ENCODE results near the gene PMVK. TPM values are rescaled to one million over a fixed set of nuclear protein-coding genes. Genes with fewer than 3 reads are reported as not detected.

Gene PMVK
- total and polyA plus RNA-seq, 2 of the 8 experiments (the other 6 are each of a cell fraction or from before 2014, with no cell fraction given): 23.8 to 26.5 TPM

DNA sequence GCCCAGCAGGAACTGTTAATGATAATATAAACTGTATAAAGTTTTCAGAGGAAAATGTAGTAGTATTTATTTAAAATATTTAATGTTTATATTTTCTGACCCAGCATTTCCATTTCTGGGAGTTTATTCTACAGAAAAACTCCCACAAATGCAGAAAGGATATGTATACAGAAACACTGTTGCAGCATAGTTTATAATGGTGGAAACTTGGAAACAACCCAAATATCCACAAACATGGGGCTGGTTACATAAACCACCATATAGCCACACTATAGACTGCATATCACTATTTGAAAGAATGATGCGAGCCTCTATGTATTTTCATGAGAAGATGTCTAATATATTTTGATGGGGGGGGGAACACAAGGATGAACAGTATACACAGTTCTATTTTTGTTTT lies 34.9 kb downstream of the PMVK start (continued):
- TF ChIP-seq, protein P1, sequence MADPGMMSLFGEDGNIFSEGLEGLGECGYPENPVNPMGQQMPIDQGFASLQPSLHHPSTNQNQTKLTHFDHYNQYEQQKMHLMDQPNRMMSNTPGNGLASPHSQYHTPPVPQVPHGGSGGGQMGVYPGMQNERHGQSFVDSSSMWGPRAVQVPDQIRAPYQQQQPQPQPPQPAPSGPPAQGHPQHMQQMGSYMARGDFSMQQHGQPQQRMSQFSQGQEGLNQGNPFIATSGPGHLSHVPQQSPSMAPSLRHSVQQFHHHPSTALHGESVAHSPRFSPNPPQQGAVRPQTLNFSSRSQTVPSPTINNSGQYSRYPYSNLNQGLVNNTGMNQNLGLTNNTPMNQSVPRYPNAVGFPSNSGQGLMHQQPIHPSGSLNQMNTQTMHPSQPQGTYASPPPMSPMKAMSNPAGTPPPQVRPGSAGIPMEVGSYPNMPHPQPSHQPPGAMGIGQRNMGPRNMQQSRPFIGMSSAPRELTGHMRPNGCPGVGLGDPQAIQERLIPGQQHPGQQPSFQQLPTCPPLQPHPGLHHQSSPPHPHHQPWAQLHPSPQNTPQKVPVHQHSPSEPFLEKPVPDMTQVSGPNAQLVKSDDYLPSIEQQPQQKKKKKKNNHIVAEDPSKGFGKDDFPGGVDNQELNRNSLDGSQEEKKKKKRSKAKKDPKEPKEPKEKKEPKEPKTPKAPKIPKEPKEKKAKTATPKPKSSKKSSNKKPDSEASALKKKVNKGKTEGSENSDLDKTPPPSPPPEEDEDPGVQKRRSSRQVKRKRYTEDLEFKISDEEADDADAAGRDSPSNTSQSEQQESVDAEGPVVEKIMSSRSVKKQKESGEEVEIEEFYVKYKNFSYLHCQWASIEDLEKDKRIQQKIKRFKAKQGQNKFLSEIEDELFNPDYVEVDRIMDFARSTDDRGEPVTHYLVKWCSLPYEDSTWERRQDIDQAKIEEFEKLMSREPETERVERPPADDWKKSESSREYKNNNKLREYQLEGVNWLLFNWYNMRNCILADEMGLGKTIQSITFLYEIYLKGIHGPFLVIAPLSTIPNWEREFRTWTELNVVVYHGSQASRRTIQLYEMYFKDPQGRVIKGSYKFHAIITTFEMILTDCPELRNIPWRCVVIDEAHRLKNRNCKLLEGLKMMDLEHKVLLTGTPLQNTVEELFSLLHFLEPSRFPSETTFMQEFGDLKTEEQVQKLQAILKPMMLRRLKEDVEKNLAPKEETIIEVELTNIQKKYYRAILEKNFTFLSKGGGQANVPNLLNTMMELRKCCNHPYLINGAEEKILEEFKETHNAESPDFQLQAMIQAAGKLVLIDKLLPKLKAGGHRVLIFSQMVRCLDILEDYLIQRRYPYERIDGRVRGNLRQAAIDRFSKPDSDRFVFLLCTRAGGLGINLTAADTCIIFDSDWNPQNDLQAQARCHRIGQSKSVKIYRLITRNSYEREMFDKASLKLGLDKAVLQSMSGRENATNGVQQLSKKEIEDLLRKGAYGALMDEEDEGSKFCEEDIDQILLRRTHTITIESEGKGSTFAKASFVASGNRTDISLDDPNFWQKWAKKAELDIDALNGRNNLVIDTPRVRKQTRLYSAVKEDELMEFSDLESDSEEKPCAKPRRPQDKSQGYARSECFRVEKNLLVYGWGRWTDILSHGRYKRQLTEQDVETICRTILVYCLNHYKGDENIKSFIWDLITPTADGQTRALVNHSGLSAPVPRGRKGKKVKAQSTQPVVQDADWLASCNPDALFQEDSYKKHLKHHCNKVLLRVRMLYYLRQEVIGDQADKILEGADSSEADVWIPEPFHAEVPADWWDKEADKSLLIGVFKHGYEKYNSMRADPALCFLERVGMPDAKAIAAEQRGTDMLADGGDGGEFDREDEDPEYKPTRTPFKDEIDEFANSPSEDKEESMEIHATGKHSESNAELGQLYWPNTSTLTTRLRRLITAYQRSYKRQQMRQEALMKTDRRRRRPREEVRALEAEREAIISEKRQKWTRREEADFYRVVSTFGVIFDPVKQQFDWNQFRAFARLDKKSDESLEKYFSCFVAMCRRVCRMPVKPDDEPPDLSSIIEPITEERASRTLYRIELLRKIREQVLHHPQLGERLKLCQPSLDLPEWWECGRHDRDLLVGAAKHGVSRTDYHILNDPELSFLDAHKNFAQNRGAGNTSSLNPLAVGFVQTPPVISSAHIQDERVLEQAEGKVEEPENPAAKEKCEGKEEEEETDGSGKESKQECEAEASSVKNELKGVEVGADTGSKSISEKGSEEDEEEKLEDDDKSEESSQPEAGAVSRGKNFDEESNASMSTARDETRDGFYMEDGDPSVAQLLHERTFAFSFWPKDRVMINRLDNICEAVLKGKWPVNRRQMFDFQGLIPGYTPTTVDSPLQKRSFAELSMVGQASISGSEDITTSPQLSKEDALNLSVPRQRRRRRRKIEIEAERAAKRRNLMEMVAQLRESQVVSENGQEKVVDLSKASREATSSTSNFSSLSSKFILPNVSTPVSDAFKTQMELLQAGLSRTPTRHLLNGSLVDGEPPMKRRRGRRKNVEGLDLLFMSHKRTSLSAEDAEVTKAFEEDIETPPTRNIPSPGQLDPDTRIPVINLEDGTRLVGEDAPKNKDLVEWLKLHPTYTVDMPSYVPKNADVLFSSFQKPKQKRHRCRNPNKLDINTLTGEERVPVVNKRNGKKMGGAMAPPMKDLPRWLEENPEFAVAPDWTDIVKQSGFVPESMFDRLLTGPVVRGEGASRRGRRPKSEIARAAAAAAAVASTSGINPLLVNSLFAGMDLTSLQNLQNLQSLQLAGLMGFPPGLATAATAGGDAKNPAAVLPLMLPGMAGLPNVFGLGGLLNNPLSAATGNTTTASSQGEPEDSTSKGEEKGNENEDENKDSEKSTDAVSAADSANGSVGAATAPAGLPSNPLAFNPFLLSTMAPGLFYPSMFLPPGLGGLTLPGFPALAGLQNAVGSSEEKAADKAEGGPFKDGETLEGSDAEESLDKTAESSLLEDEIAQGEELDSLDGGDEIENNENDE (IDR thresholded peaks at IDR 0.05; ENCODE audit: insufficient replicate concordance, low read length): no peak
- TF ChIP-seq, protein P2, sequence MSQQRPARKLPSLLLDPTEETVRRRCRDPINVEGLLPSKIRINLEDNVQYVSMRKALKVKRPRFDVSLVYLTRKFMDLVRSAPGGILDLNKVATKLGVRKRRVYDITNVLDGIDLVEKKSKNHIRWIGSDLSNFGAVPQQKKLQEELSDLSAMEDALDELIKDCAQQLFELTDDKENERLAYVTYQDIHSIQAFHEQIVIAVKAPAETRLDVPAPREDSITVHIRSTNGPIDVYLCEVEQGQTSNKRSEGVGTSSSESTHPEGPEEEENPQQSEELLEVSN (IDR thresholded peaks at IDR 0.05): no peak
- no peak for TF ChIP-seq RAD21 (IDR thresholded peaks at IDR 0.05 in 1 of 2, conservative IDR thresholded peaks at IDR 0.05 in 1 of 2; ENCODE audit: low read depth in 2 of 2, low read length in 2 of 2)
- TF ChIP-seq YY1 (IDR thresholded peaks at IDR 0.05; ENCODE audit: low read depth, low read length): no peak

All from H1 (cell line).